GM23248 (cell line): ENCODE results near the gene VSIG8.

Experiments used
- EZH2 ChIP-seq: fragments of 200-600 bp; sonication (generic); IDR thresholded peaks from 2 replicates; pipeline ENCODE4 v1.6.1; 2018; ENCODE audit warnings: antibody characterized with exemption, mild to moderate bottlenecking; ENCODE audit not compliant: insufficient read depth, poor library complexity, severe bottlenecking
- EZH2phosphoT487 ChIP-seq: fragments of 200-600 bp; sonication (generic); IDR thresholded peaks from 2 replicates; pipeline ENCODE4 v1.6.1; 2018; ENCODE audit warnings: antibody characterized with exemption, moderate library complexity, mild to moderate bottlenecking, low read depth; ENCODE audit not compliant: insufficient read depth

DNA sequence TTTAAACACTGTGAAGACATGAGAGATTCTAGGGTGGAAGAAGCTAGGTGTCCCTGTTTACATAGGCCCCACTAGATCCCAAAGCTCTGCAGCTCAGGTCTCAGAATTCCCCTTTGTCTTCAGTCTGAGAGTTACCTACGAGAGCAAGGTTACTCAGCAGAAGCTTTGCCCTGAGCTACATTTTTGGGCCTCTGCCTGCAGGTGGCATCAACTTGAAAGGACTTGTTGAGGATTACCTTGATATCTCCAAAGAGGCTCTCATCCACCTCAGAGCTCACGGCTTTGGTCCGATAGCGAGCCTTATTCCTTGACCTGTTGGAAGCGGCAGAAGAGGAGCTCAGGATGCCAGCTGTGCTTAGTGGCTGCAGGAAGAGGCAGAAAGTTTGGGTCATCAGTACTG lies 30.5 kb upstream of the VSIG8 start:
- TF ChIP-seq EZH2phosphoT487 (no peak), EZH2 (no peak)
